Activated naive CD4-positive, alpha-beta T cell treated with anti-CD3 and anti-CD28 coated beads, Interleukin-2, amount 10 ng/mL, durations not matched to agents 7 days and 5 days (primary cell): ENCODE measurements around the gene ABCA13.

ENCODE experiments used
- CTCF ChIA-PET: fragments of 350-600 bp; sonication (Branson Sonifier 250); formaldehyde crosslinking; loops from one replicate; lab custom pipeline; 2021; ENCODE audit warnings: antibody characterized with exemption; lab: Charles Lee
- DNase-seq: peaks from one replicate; pipeline ENCODE4 v3.0.0-alpha.2; 2020
- H3K27ac Mint-ChIP-seq: one replicate; pipeline ENCODE4 v1.8.0; 2021; ENCODE audit warnings: mild to moderate bottlenecking, moderate library complexity, mixed read lengths
- H3K27me3 Mint-ChIP-seq: one replicate; pipeline ENCODE4 v1.8.0; 2021; ENCODE audit warnings: mild to moderate bottlenecking, mixed read lengths
- H3K36me3 Mint-ChIP-seq: one replicate; pipeline ENCODE4 v1.8.0; 2021; ENCODE audit warnings: mixed read lengths
- H3K4me1 Mint-ChIP-seq: one replicate; pipeline ENCODE4 v1.8.0; 2021; ENCODE audit warnings: mixed read lengths
- H3K4me3 Mint-ChIP-seq: one replicate; pipeline ENCODE4 v1.8.0; 2021; ENCODE audit warnings: mild to moderate bottlenecking, moderate library complexity, mixed read lengths
- H3K9me3 Mint-ChIP-seq: one replicate; pipeline ENCODE4 v1.8.0; 2021; ENCODE audit warnings: mixed read lengths

ABCA13 gene

GRCh38 chr7:48452218-48452617 is 281.0 kb downstream of the ABCA13 start:
- CTCF ChIA-PET, result no interaction called here
- Mint-ChIP-seq H3K9me3 (no peaks in the 10 kb centered on the region), H3K27ac (no peak overlapping the region), H3K4me3 (no peak overlapping the region), H3K4me1 (no peaks in the 10 kb centered on the region), H3K27me3 (no peaks in the 10 kb centered on the region), H3K36me3 (no peaks in the 10 kb centered on the region)
- no peak for DNase-seq

- Mint-ChIP-seq H3K4me1 (no peaks in the 10 kb centered on the region), H3K4me3 (no peak overlapping the region), H3K36me3 (no peaks in the 10 kb centered on the region), H3K27ac (no peak overlapping the region), H3K9me3 (no peaks in the 10 kb centered on the region), H3K27me3 (no peaks in the 10 kb centered on the region)
- DNase-seq, result no peak
- CTCF ChIA-PET, result no interaction called here
Measured at GRCh38 chr7:48454750-48455192, 283.5 kb downstream of the ABCA13 start.

GRCh38 chr7:48455363-48455762 is 284.1 kb downstream of the ABCA13 start:
- H3K4me3 Mint-ChIP-seq, result no peak overlapping the region
- no peaks in the 10 kb centered on the region for H3K4me1 Mint-ChIP-seq
- DNase-seq, result no peak
- no peaks in the 10 kb centered on the region for H3K36me3 Mint-ChIP-seq
- H3K9me3 Mint-ChIP-seq, result no peaks in the 10 kb centered on the region
- H3K27me3 Mint-ChIP-seq, result no peaks in the 10 kb centered on the region
- CTCF ChIA-PET, result no interaction called here
- no peak overlapping the region for H3K27ac Mint-ChIP-seq

- DNase-seq, result no peak
- H3K9me3 Mint-ChIP-seq, result no peaks in the 10 kb centered on the region
- no peaks in the 10 kb centered on the region for H3K4me1 Mint-ChIP-seq
- H3K36me3 Mint-ChIP-seq, result no peaks in the 10 kb centered on the region
- no peak overlapping the region for H3K4me3 Mint-ChIP-seq
- CTCF ChIA-PET, result no interaction called here
- no peaks in the 10 kb centered on the region for H3K27me3 Mint-ChIP-seq
- H3K27ac Mint-ChIP-seq, result no peak overlapping the region
Measured at GRCh38 chr7:48458701-48459524, 287.7 kb downstream of the ABCA13 start.

GRCh38 chr7:48466713-48467112 is 295.5 kb downstream of the ABCA13 start:
- no peak for DNase-seq
- Mint-ChIP-seq H3K27ac (no peak overlapping the region), H3K36me3 (no peaks in the 10 kb centered on the region), H3K4me3 (no peak overlapping the region), H3K9me3 (no peaks in the 10 kb centered on the region), H3K27me3 (no peaks in the 10 kb centered on the region), H3K4me1 (no peaks in the 10 kb centered on the region)
- CTCF ChIA-PET, result no interaction called here

- no peak for DNase-seq
- no peaks in the 10 kb centered on the region for H3K9me3 Mint-ChIP-seq
- no peaks in the 10 kb centered on the region for H3K27me3 Mint-ChIP-seq
- no peak overlapping the region for H3K27ac Mint-ChIP-seq
- H3K4me1 Mint-ChIP-seq, result no peaks in the 10 kb centered on the region
- no peak overlapping the region for H3K4me3 Mint-ChIP-seq
- no peaks in the 10 kb centered on the region for H3K36me3 Mint-ChIP-seq
- CTCF ChIA-PET, result no interaction called here
Measured at GRCh38 chr7:48471196-48471595, 299.9 kb downstream of the ABCA13 start.

- H3K27me3 Mint-ChIP-seq, result no peaks in the 10 kb centered on the region
- no peak for DNase-seq
- no peaks in the 10 kb centered on the region for H3K4me1 Mint-ChIP-seq
- no peaks in the 10 kb centered on the region for H3K36me3 Mint-ChIP-seq
- H3K4me3 Mint-ChIP-seq, result no peak overlapping the region
- no peaks in the 10 kb centered on the region for H3K9me3 Mint-ChIP-seq
- CTCF ChIA-PET, result no interaction called here
- H3K27ac Mint-ChIP-seq, result no peak overlapping the region
Measured at GRCh38 chr7:48472640-48473039, 301.4 kb downstream of the ABCA13 start.

GRCh38 chr7:48473205-48473865 is 302.1 kb downstream of the ABCA13 start:
- Mint-ChIP-seq H3K4me1 (no peaks in the 10 kb centered on the region), H3K27ac (no peak overlapping the region), H3K4me3 (no peak overlapping the region), H3K9me3 (no peaks in the 10 kb centered on the region), H3K36me3 (no peaks in the 10 kb centered on the region), H3K27me3 (no peaks in the 10 kb centered on the region)
- CTCF ChIA-PET, result interaction anchor here (0.6 kb wide), 1 partner anchor 150 kb away, joined by 3 read pairs; no protein-coding TSS in a partner anchor
- DNase-seq, result no peak

- Mint-ChIP-seq H3K4me1 (no peaks in the 10 kb centered on the region), H3K27ac (no peak overlapping the region), H3K9me3 (peaks cover 1% of the 10 kb centered on the region), H3K4me3 (no peak overlapping the region), H3K27me3 (no peaks in the 10 kb centered on the region), H3K36me3 (no peaks in the 10 kb centered on the region)
- no peak for DNase-seq
- CTCF ChIA-PET, result no interaction called here
Measured at GRCh38 chr7:48481235-48481634, 310.0 kb downstream of the ABCA13 start.

GRCh38 chr7:48497521-48497920 is 326.3 kb downstream of the ABCA13 start:
- H3K4me1 Mint-ChIP-seq, result no peaks in the 10 kb centered on the region
- DNase-seq, result no peak
- no peaks in the 10 kb centered on the region for H3K36me3 Mint-ChIP-seq
- H3K27me3 Mint-ChIP-seq, result no peaks in the 10 kb centered on the region
- H3K4me3 Mint-ChIP-seq, result no peak overlapping the region
- no peak overlapping the region for H3K27ac Mint-ChIP-seq
- CTCF ChIA-PET, result no interaction called here
- H3K9me3 Mint-ChIP-seq, result no peaks in the 10 kb centered on the region

GRCh38 chr7:48502021-48502420 is 330.8 kb downstream of the ABCA13 start:
- no peaks in the 10 kb centered on the region for H3K4me1 Mint-ChIP-seq
- no peaks in the 10 kb centered on the region for H3K27me3 Mint-ChIP-seq
- no peak for DNase-seq
- no peaks in the 10 kb centered on the region for H3K36me3 Mint-ChIP-seq
- H3K4me3 Mint-ChIP-seq, result no peak overlapping the region
- H3K27ac Mint-ChIP-seq, result no peak overlapping the region
- CTCF ChIA-PET, result no interaction called here
- no peaks in the 10 kb centered on the region for H3K9me3 Mint-ChIP-seq

- CTCF ChIA-PET, result no interaction called here
- no peak for DNase-seq
- H3K4me3 Mint-ChIP-seq, result no peak overlapping the region
- no peaks in the 10 kb centered on the region for H3K9me3 Mint-ChIP-seq
- H3K27ac Mint-ChIP-seq, result no peak overlapping the region
- H3K36me3 Mint-ChIP-seq, result no peaks in the 10 kb centered on the region
- no peaks in the 10 kb centered on the region for H3K4me1 Mint-ChIP-seq
- peaks cover under 1% of the 10 kb centered on the region for H3K27me3 Mint-ChIP-seq
Measured at GRCh38 chr7:48505051-48505450, 333.8 kb downstream of the ABCA13 start.

GRCh38 chr7:48505466-48505865 is 334.2 kb downstream of the ABCA13 start:
- H3K27me3 Mint-ChIP-seq, result peaks cover 4% of the 10 kb centered on the region
- H3K27ac Mint-ChIP-seq, result no peak overlapping the region

GRCh38 chr7:48506569-48506968 is 335.3 kb downstream of the ABCA13 start:
- Mint-ChIP-seq H3K4me3 (no peak overlapping the region), H3K4me1 (peaks cover 4% of the 10 kb centered on the region), H3K9me3 (no peaks in the 10 kb centered on the region), H3K27ac (no peak overlapping the region), H3K27me3 (peaks cover 7% of the 10 kb centered on the region), H3K36me3 (no peaks in the 10 kb centered on the region)
- DNase-seq, result no peak
- CTCF ChIA-PET, result no interaction called here

More at GRCh38 chr7:48505466-48505865, 334.2 kb downstream of the ABCA13 start:
- no peaks in the 10 kb centered on the region for H3K4me1 Mint-ChIP-seq
- no peak overlapping the region for H3K4me3 Mint-ChIP-seq
- CTCF ChIA-PET, result no interaction called here
- no peaks in the 10 kb centered on the region for H3K36me3 Mint-ChIP-seq
- H3K9me3 Mint-ChIP-seq, result no peaks in the 10 kb centered on the region
- DNase-seq, result no peak

- Mint-ChIP-seq H3K9me3 (no peaks in the 10 kb centered on the region), H3K27me3 (peaks cover 7% of the 10 kb centered on the region), H3K36me3 (no peaks in the 10 kb centered on the region), H3K4me1 (peaks cover 4% of the 10 kb centered on the region), H3K4me3 (no peak overlapping the region), H3K27ac (no peak overlapping the region)
- no peak for DNase-seq
- CTCF ChIA-PET, result no interaction called here
Measured at GRCh38 chr7:48511080-48511479, 339.8 kb downstream of the ABCA13 start.
